ENCODE results near the gene CEBPE.
A peak's percentile ranks its signal among the peaks of the same experiment; 100 is the strongest.

Gene CEBPE

GRCh38 chr14:23118506-23119362 lies at the start of gene CEBPE:
TSS of gene CEBPE (minus strand) at chr14:23119255. CDS start at chr14:23119091, 164 bp downstream.
- H3K9ac ChIP-seq (ENCODE audit: low read depth, low read length) = no peak within 1 kb of the TSS
- H3K36me3 ChIP-seq (ENCODE audit: insufficient read depth, low read length) = no peaks in the 10 kb centered on the region
- no peaks in the 10 kb centered on the region for H3K9me3 ChIP-seq (ENCODE audit: control insufficient read depth, insufficient read depth, low read length)
- H3K4me1 ChIP-seq (ENCODE audit: insufficient read depth, low read length) = peaks cover 25% of the 10 kb centered on the region

GRCh38 chr14:23168246-23168645 lies 49.2 kb upstream of the CEBPE start:
- Histone ChIP-seq H3K9ac (ENCODE audit: low read depth, low read length) (no peak overlapping the region), H3K36me3 (ENCODE audit: insufficient read depth, low read length) (peaks cover under 1% of the 10 kb centered on the region; the same call in 1 of the 2 replicates), H3K4me1 (ENCODE audit: insufficient read depth, low read length) (peaks cover 2% of the 10 kb centered on the region; the same call in 1 of the 2 replicates), H3K9me3 (ENCODE audit: control insufficient read depth, insufficient read depth, low read length) (no peaks in the 10 kb centered on the region)

GRCh38 chr14:23167116-23167847 lies 48.2 kb upstream of the CEBPE start:
- Histone ChIP-seq H3K9me3 (ENCODE audit: control insufficient read depth, insufficient read depth, low read length) (no peaks in the 10 kb centered on the region), H3K36me3 (ENCODE audit: insufficient read depth, low read length) (peaks cover 4% of the 10 kb centered on the region), H3K9ac (ENCODE audit: low read depth, low read length) (no peak overlapping the region), H3K4me1 (ENCODE audit: insufficient read depth, low read length) (peaks cover 7% of the 10 kb centered on the region; the same call in 1 of the 2 replicates)

- H3K36me3 ChIP-seq (ENCODE audit: insufficient read depth, low read length) = peaks cover 4% of the 10 kb centered on the region
- H3K9me3 ChIP-seq (ENCODE audit: control insufficient read depth, insufficient read depth, low read length) = no peaks in the 10 kb centered on the region
- no peak overlapping the region for H3K9ac ChIP-seq (ENCODE audit: low read depth, low read length)
- peaks cover 18% of the 10 kb centered on the region for H3K4me1 ChIP-seq (ENCODE audit: insufficient read depth, low read length)
Measured at GRCh38 chr14:23164949-23165348, 45.9 kb upstream of the CEBPE start.

- Histone ChIP-seq H3K9me3 (ENCODE audit: control insufficient read depth, insufficient read depth, low read length) (no peaks in the 10 kb centered on the region), H3K36me3 (ENCODE audit: insufficient read depth, low read length) (peaks cover 4% of the 10 kb centered on the region), H3K9ac (ENCODE audit: low read depth, low read length) (no peak overlapping the region), H3K4me1 (ENCODE audit: insufficient read depth, low read length) (peaks cover 25% of the 10 kb centered on the region)
Measured at GRCh38 chr14:23164250-23164649, 45.2 kb upstream of the CEBPE start.

GRCh38 chr14:23163830-23164229 lies 44.8 kb upstream of the CEBPE start:
- Histone ChIP-seq H3K9me3 (ENCODE audit: control insufficient read depth, insufficient read depth, low read length) (no peaks in the 10 kb centered on the region), H3K4me1 (ENCODE audit: insufficient read depth, low read length) (peaks cover 27% of the 10 kb centered on the region), H3K9ac (ENCODE audit: low read depth, low read length) (no peak overlapping the region), H3K36me3 (ENCODE audit: insufficient read depth, low read length) (peaks cover 5% of the 10 kb centered on the region)

GRCh38 chr14:23162800-23163199 lies 43.7 kb upstream of the CEBPE start:
- Histone ChIP-seq H3K36me3 (ENCODE audit: insufficient read depth, low read length) (peaks cover 7% of the 10 kb centered on the region), H3K9ac (ENCODE audit: low read depth, low read length) (no peak overlapping the region), H3K4me1 (ENCODE audit: insufficient read depth, low read length) (peaks cover 27% of the 10 kb centered on the region), H3K9me3 (ENCODE audit: control insufficient read depth, insufficient read depth, low read length) (no peaks in the 10 kb centered on the region)

- H3K9ac ChIP-seq (ENCODE audit: low read depth, low read length) = no peak overlapping the region
- peaks cover 7% of the 10 kb centered on the region for H3K36me3 ChIP-seq (ENCODE audit: insufficient read depth, low read length)
- H3K4me1 ChIP-seq (ENCODE audit: insufficient read depth, low read length) = peaks cover 27% of the 10 kb centered on the region
- H3K9me3 ChIP-seq (ENCODE audit: control insufficient read depth, insufficient read depth, low read length) = no peaks in the 10 kb centered on the region
Measured at GRCh38 chr14:23162005-23162404, 43.0 kb upstream of the CEBPE start.

- Histone ChIP-seq H3K36me3 (ENCODE audit: insufficient read depth, low read length) (peaks cover 7% of the 10 kb centered on the region), H3K4me1 (ENCODE audit: insufficient read depth, low read length) (peaks cover 27% of the 10 kb centered on the region), H3K9me3 (ENCODE audit: control insufficient read depth, insufficient read depth, low read length) (no peaks in the 10 kb centered on the region), H3K9ac (ENCODE audit: low read depth, low read length) (peak overlapping the region; percentile 22; the same call in 1 of the 2 replicates)
Measured at GRCh38 chr14:23160924-23161522, 42.0 kb upstream of the CEBPE start.

- H3K9ac ChIP-seq (ENCODE audit: low read depth, low read length) = no peak overlapping the region
- peaks cover 7% of the 10 kb centered on the region for H3K36me3 ChIP-seq (ENCODE audit: insufficient read depth, low read length)
- peaks cover 39% of the 10 kb centered on the region for H3K4me1 ChIP-seq (ENCODE audit: insufficient read depth, low read length)
- no peaks in the 10 kb centered on the region for H3K9me3 ChIP-seq (ENCODE audit: control insufficient read depth, insufficient read depth, low read length)
Measured at GRCh38 chr14:23159532-23159931, 40.5 kb upstream of the CEBPE start.

- peaks cover 47% of the 10 kb centered on the region for H3K4me1 ChIP-seq (ENCODE audit: insufficient read depth, low read length)
- H3K9ac ChIP-seq (ENCODE audit: low read depth, low read length) = no peak overlapping the region
- no peaks in the 10 kb centered on the region for H3K9me3 ChIP-seq (ENCODE audit: control insufficient read depth, insufficient read depth, low read length)
- H3K36me3 ChIP-seq (ENCODE audit: insufficient read depth, low read length) = peaks cover 7% of the 10 kb centered on the region
Measured at GRCh38 chr14:23158779-23159178, 39.7 kb upstream of the CEBPE start.

GRCh38 chr14:23154964-23155587 lies 36.0 kb upstream of the CEBPE start:
- Histone ChIP-seq H3K9me3 (ENCODE audit: control insufficient read depth, insufficient read depth, low read length) (no peaks in the 10 kb centered on the region), H3K9ac (ENCODE audit: low read depth, low read length) (no peak overlapping the region), H3K36me3 (ENCODE audit: insufficient read depth, low read length) (peaks cover 4% of the 10 kb centered on the region; the same call in 1 of the 2 replicates), H3K4me1 (ENCODE audit: insufficient read depth, low read length) (peaks cover 32% of the 10 kb centered on the region)

GRCh38 chr14:23153851-23154796 lies 35.1 kb upstream of the CEBPE start:
- no peak overlapping the region for H3K9ac ChIP-seq (ENCODE audit: low read depth, low read length)
- peaks cover 23% of the 10 kb centered on the region for H3K4me1 ChIP-seq (ENCODE audit: insufficient read depth, low read length)
- H3K9me3 ChIP-seq (ENCODE audit: control insufficient read depth, insufficient read depth, low read length) = no peaks in the 10 kb centered on the region
- H3K36me3 ChIP-seq (ENCODE audit: insufficient read depth, low read length) = peaks cover 4% of the 10 kb centered on the region; the same call in 1 of the 2 replicates
